Vagina (tissue), 2 donors: ENCODE data around the gene RNASE8.

Source experiments
- CTCF ChIP-seq, 3 experiments: fragments of 450-650 bp in 2 of 3; fragments of 200-600 bp in 1 of 3; sonication (generic) in 1 of 3; IDR thresholded peaks; one replicate each; pipeline ENCODE4 v1.5.1; 2017 to 2019; ENCODE audit warnings: antibody characterized with exemption in 3 of 3, mild to moderate bottlenecking in 2 of 3, moderate library complexity in 2 of 3
- POLR2A ChIP-seq, 2 donors: fragments of 450-650 bp; IDR thresholded peaks; one replicate each; pipeline ENCODE4 v1.6.1; 2017; ENCODE audit warnings: antibody characterized with exemption in 2 of 2, mild to moderate bottlenecking in 2 of 2, moderate library complexity in 2 of 2
- POLR2AphosphoS5 ChIP-seq, 2 donors: sonication (generic); formaldehyde crosslinking; IDR thresholded peaks; one replicate each; pipeline ENCODE4 v1.9.0; 2017; ENCODE audit warnings: antibody characterized with exemption in 2 of 2, mild to moderate bottlenecking in 2 of 2, low read depth in 1 of 2; ENCODE audit not compliant: insufficient read depth in 1 of 2

GRCh38 chr14:21102521-21103410 lies 45.1 kb downstream of the RNASE8 start:
- no peak for TF ChIP-seq CTCF (IDR thresholded peaks at IDR 0.05)
- TF ChIP-seq POLR2A (IDR thresholded peaks at IDR 0.05) = no peak
- TF ChIP-seq POLR2AphosphoS5 (IDR thresholded peaks at IDR 0.05; ENCODE audit: insufficient read depth in 1 of 2, low read depth in 1 of 2) = no peak
